Ovary (tissue), 9 donors: Measurements from ENCODE around the gene ZBED3. TPM values are rescaled to one million over a fixed set of nuclear protein-coding genes. Genes with fewer than 3 reads are reported as not detected.
"Not testable (repeated sequence)": the region's sequence is repeated elsewhere in the genome, so short reads cannot be mapped to it uniquely, and the experiment has no call there.

Experiments
- DNase-seq, 5 donors: peaks; one replicate each; pipeline ENCODE4 v3.0.0-alpha.2; 2019 to 2020
- H3K27ac ChIP-seq, 2 donors: fragments of 200-600 bp; one replicate each; pipeline versions ENCODE4 v1.5.1 to v1.8.0; 2019 to 2022
- H3K27me3 ChIP-seq: fragments of 200-600 bp; one replicate; pipeline ENCODE4 v1.8.0; 2022
- H3K36me3 ChIP-seq: fragments of 200-600 bp; sonication (generic); one replicate; pipeline ENCODE4 v1.5.1; 2019
- H3K4me1 ChIP-seq: one replicate; pipeline ENCODE4 v1.8.1; 2013; ENCODE audit warnings: mild to moderate bottlenecking, moderate library complexity; ENCODE audit not compliant: insufficient read depth
- H3K4me3 ChIP-seq: fragments of 200-600 bp; sonication (generic); one replicate; pipeline ENCODE4 v1.5.1; 2017
- H3K9me3 ChIP-seq, 2 donors: fragments of 200-600 bp in 1 of 2; sonication (generic) in 1 of 2; one replicate each; pipeline versions ENCODE4 v1.5.1 to v1.8.1; 2013 to 2019; ENCODE audit warnings: mild to moderate bottlenecking in 1 of 2, moderate library complexity in 1 of 2
- CTCF ChIP-seq, 3 donors: fragments of 450-650 bp in 2 of 3; fragments of 200-600 bp in 1 of 3; IDR thresholded peaks; one replicate each; pipeline versions ENCODE4 v1.5.1 to v1.8.0; 2016 to 2022; ENCODE audit warnings: antibody characterized with exemption in 3 of 3, mild to moderate bottlenecking in 1 of 3
- EP300 ChIP-seq: sonication (generic); formaldehyde crosslinking; IDR thresholded peaks from one replicate; pipeline ENCODE4 v1.6.1; 2017; ENCODE audit warnings: antibody characterized with exemption
- POLR2A ChIP-seq: fragments of 450-650 bp; IDR thresholded peaks from one replicate; pipeline ENCODE4 v1.6.1; 2017; ENCODE audit warnings: antibody characterized with exemption, mild to moderate bottlenecking, moderate library complexity
- WGBS, 3 donors: extraction: QIAGEN DNeasy Blood & Tissue Kit in 1 of 3; methylation state at CpG; one replicate each; pipeline versions ENCODE4 v1.1.5 to v1.1.7; 2013 to 2017; 5-methylcytosine and 5-hydroxymethylcytosine counted together
- intact Hi-C, 4 donors: fragments of 100-400 bp; cut with DNase I; formaldehyde crosslinking; loops; one replicate each; pipeline versions ENCODE4 v1.11.0 to v1.15.1; 2022 to 2023
- polyA plus RNA-seq, 2 donors: library from polyadenylated mRNA; stranded (reverse); fragments of 200-250 nt in 1 of 2; fragments of 350-450 nt in 1 of 2; fragmentation: Illumina TruSeq in 1 of 2; extraction: RNeasy Lipid Tissue Mini Kit (QIAGEN cat#74804) in 1 of 2; gene quantifications; one replicate each; pipeline ENCODE4 v1.2.3, GENCODE V29; 2013 to 2014
- total RNA-seq, 7 donors: library from RNA; depleted of rRNA in 2 of 7; stranded (reverse); fragments of >200 nt in 2 of 7; fragmentation: NEBNext Ultra II Directional in 3 of 7; extraction: Animal tissue kit (Norgen Biotek cat#: 25700) in 3 of 7; gene quantifications; one replicate each; pipeline versions ENCODE4 v1.1.0 to v1.2.4, GENCODE V29; 2016 to 2023
- donor health status: DM: no; HTN: no; CAD: no; lungs with moderate emphysema.
- donor health status: DM: no; HTN: no; CAD: no.
- donor health status: Bipolar disorder and iron deficiency.
- donor health status: DM: yes; HTN: yes; CAD: no.
- donor health status: DM: no; HTN: no; CAD: no.
- donor health status: DM: yes; HTN: yes; CAD: no.

ZBED3 gene
- total and polyA plus RNA-seq, 9 donors, result 4.3 to 23.9 (median 15.3) TPM

GRCh38 chr5:77083088-77083487 is 4.0 kb downstream of the ZBED3 start:
- TF ChIP-seq POLR2A (no peak), EP300 (no peak), CTCF (IDR thresholded peaks at IDR 0.05) (no peak)
- DNase-seq, result no peak
- Histone ChIP-seq H3K27ac (no peak overlapping the region), H3K36me3 (no peaks in the 10 kb centered on the region), H3K9me3 (no peaks in the 10 kb centered on the region), H3K4me3 (no peak overlapping the region), H3K4me1 (peaks cover 5% of the 10 kb centered on the region), H3K27me3 (no peaks in the 10 kb centered on the region)
- intact Hi-C loops, result no loop called here
- WGBS, 3 donors, result 86 to 88% (median 87%) methylated on average over 6 of the region's 6 CpGs

- no peak for DNase-seq
- H3K9me3 ChIP-seq, result no peaks in the 10 kb centered on the region
- intact Hi-C loops, result no loop called here
- H3K27ac ChIP-seq, result no peak overlapping the region
- WGBS, 3 donors, result 50 to 95% (median 51%) methylated on average over 1 of the region's 1 CpG
- H3K27me3 ChIP-seq, result no peaks in the 10 kb centered on the region
- TF ChIP-seq POLR2A, result no peak
- no peak for TF ChIP-seq CTCF (IDR thresholded peaks at IDR 0.05)
- no peak for TF ChIP-seq EP300
- no peak overlapping the region for H3K4me3 ChIP-seq
- H3K36me3 ChIP-seq, result no peaks in the 10 kb centered on the region
- no peaks in the 10 kb centered on the region for H3K4me1 ChIP-seq
These were observed 4.8 kb downstream of the ZBED3 start for GRCh38 chr5:77082280-77082679.

DNA sequence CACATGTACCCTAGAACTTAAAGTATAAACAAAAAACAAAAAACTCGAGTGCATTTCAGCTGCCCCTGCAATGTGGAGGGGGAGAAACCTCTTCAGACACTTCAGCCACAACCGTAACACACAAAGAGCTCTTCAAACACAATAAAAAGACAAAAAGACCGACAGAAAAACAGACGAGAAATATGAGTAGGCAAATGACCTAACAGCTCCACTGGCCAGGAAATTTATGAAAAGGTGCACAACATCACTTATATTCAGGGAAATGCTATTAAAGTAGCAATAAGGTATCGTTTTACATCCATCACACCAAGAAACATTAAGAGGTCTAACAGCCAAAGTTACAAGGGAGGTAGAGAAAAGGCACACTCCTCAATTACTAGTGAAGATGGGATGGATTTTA is 6.2 kb downstream of the ZBED3 start:
- no peak overlapping the region for H3K4me3 ChIP-seq

DNA sequence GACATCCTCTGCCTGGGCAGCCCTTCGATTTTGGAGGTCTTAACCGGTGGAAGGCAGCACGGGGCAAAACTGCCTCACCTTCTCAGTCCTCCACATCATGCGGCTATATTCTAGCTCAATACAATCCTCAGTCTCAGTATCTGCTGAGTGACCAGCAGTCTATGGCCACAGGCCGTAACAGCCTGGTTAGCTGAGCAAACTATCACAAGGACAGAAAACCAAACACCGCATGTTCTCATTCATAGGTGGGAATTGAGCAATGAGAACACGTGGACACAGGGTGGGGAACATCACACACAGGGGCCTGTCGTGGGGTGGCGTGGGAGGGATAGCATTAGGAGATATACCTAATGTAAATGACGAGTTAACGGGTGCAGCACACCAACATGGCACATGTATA is 6.6 kb downstream of the ZBED3 start:
- H3K27me3 ChIP-seq, H3K4me3 ChIP-seq, DNase-seq, H3K27ac ChIP-seq, H3K36me3 ChIP-seq, intact Hi-C loops, H3K4me1 ChIP-seq, H3K9me3 ChIP-seq: not testable (repeated sequence)
- WGBS, 3 donors, result 89 to 92% (median 90%) methylated on average over 11 of the region's 11 CpGs

More for the DNA sequence above, 6.2 kb downstream of the ZBED3 start:
- intact Hi-C loops, result no loop called here
- DNase-seq, result no peak
- Histone ChIP-seq H3K4me1 (no peaks in the 10 kb centered on the region), H3K9me3 (no peaks in the 10 kb centered on the region), H3K27me3 (no peaks in the 10 kb centered on the region), H3K36me3 (no peaks in the 10 kb centered on the region), H3K27ac (no peak overlapping the region)
- TF ChIP-seq CTCF (IDR thresholded peaks at IDR 0.05), result no peak
- no peak for TF ChIP-seq EP300
- no peak for TF ChIP-seq POLR2A
- WGBS, 3 donors, result 77 to 82% (median 79%) methylated on average over 5 of the region's 5 CpGs

- Histone ChIP-seq H3K36me3 (no peaks in the 10 kb centered on the region), H3K27ac (peak overlapping the region in 1 of 2 donors; percentile 63), H3K27me3 (no peaks in the 10 kb centered on the region), H3K9me3 (no peaks in the 10 kb centered on the region), H3K4me1 (no peaks in the 10 kb centered on the region), H3K4me3 (peak overlapping the region; percentile 50)
- intact Hi-C loops, result no loop called here
- TF ChIP-seq EP300, result no peak
- TF ChIP-seq POLR2A, result no peak
- TF ChIP-seq CTCF (IDR thresholded peaks at IDR 0.05), result no peak
- no peak for DNase-seq
- 27 to 29% (median 28%) methylated on average over 12 of the region's 12 CpGs for WGBS, 3 donors
These were observed 9.3 kb downstream of the ZBED3 start for GRCh38 chr5:77077829-77078176.
